Endodermal cell (in vitro differentiated cells): ENCODE data around the gene RALBP1. TPM values are rescaled to one million over a fixed set of nuclear protein-coding genes. Genes with fewer than 3 reads are reported as not detected.

ENCODE experiments used
- DNase-seq: peaks from one replicate; pipeline ENCODE4 v3.0.0-alpha.2; 2017
- H3K27ac ChIP-seq: 2 replicates; pipeline ENCODE4 v1.5.1; 2013; ENCODE audit warnings: mild to moderate bottlenecking, low read depth, low read length, moderate library complexity
- H3K27me3 ChIP-seq: 2 replicates; pipeline ENCODE4 v1.6.1; 2013; ENCODE audit warnings: mild to moderate bottlenecking, low read length, moderate library complexity; ENCODE audit not compliant: insufficient read depth, control insufficient read depth, poor library complexity, severe bottlenecking
- H3K36me3 ChIP-seq: 2 replicates; pipeline ENCODE4 v1.7.0; 2013; ENCODE audit warnings: mild to moderate bottlenecking, low read length, moderate library complexity; ENCODE audit not compliant: control insufficient read depth, insufficient read depth
- H3K4me1 ChIP-seq: one replicate; pipeline ENCODE4 v1.7.0; 2013; ENCODE audit warnings: low read length; ENCODE audit not compliant: control insufficient read depth, insufficient read depth
- H3K4me3 ChIP-seq: 2 replicates; pipeline ENCODE4 v1.5.1; 2013; ENCODE audit warnings: mild to moderate bottlenecking, low read length, moderate library complexity
- H3K9ac ChIP-seq: 2 replicates; pipeline ENCODE4 v1.6.1; 2013; ENCODE audit warnings: mild to moderate bottlenecking, low read length, moderate library complexity; ENCODE audit not compliant: poor library complexity, severe bottlenecking; ENCODE audit errors: extremely low read depth
- H3K9me3 ChIP-seq: 2 replicates; pipeline ENCODE4 v1.6.1; 2013; ENCODE audit warnings: mild to moderate bottlenecking, low read length, moderate library complexity; ENCODE audit not compliant: control insufficient read depth
- H3K27ac Mint-ChIP-seq: 2 replicates; pipeline ENCODE4 v1.8.0; 2020; ENCODE audit warnings: mixed read lengths
- H3K27me3 Mint-ChIP-seq: 2 replicates; pipeline ENCODE4 v1.8.0; 2021; ENCODE audit warnings: mild to moderate bottlenecking, mixed read lengths; ENCODE audit not compliant: insufficient read depth
- H3K36me3 Mint-ChIP-seq: 2 replicates; pipeline ENCODE4 v1.8.0; 2020; ENCODE audit warnings: low read depth, mixed read lengths
- H3K4me1 Mint-ChIP-seq: 2 replicates; pipeline ENCODE4 v1.8.0; 2020; ENCODE audit warnings: mixed read lengths
- H3K4me3 Mint-ChIP-seq: 2 replicates; pipeline ENCODE4 v1.8.0; 2020; ENCODE audit warnings: mild to moderate bottlenecking, moderate library complexity, mixed read lengths
- H3K9me3 Mint-ChIP-seq: 2 replicates; pipeline ENCODE4 v1.8.0; 2020; ENCODE audit warnings: mild to moderate bottlenecking, mixed read lengths
- WGBS, 2 experiments: methylation state at CpG; one replicate each; pipeline versions ENCODE4 v1.1.5 to v1.1.7; 2013; ENCODE audit warnings: missing lambda C conversion rate in 2 of 2, mixed read lengths in 1 of 2; ENCODE audit not compliant: insufficient coverage in 1 of 2, insufficient read length in 1 of 2; 5-methylcytosine and 5-hydroxymethylcytosine counted together
- total RNA-seq, 2 donors: library from RNA; stranded (reverse); fragmentation: NEBNext Ultra II Directional in 1 of 2; extraction: Animal tissue kit (Norgen Biotek cat#: 25700) in 1 of 2; gene quantifications; 2 replicates in 1 of 2; 3 replicates in 1 of 2; pipeline ENCODE4 v1.2.1, GENCODE V29; 2021
- TF ChIP-seq, protein P1 (sequence below): fragments of 200-600 bp; sonication (generic); conservative IDR thresholded peaks from 2 replicates; pipeline ENCODE4 v1.5.0; 2021; ENCODE audit warnings: antibody characterized with exemption, mild to moderate bottlenecking

RALBP1 gene
- total RNA-seq, 2 donors from 2014 or later: 60.5 to 64.9 TPM

- Histone ChIP-seq H3K9ac (no peak overlapping the region), H3K9me3 (peaks cover 40% of the 10 kb centered on the region), H3K27me3 (no peaks in the 10 kb centered on the region), H3K27ac (no peak overlapping the region), H3K4me1 (no peaks in the 10 kb centered on the region), H3K4me3 (no peak overlapping the region), H3K36me3 (peaks cover under 1% of the 10 kb centered on the region)
- Mint-ChIP-seq H3K27me3 (no peaks in the 10 kb centered on the region), H3K36me3 (peaks cover 31% of the 10 kb centered on the region), H3K4me3 (no peak overlapping the region), H3K27ac (no peak overlapping the region), H3K4me1 (peaks cover 9% of the 10 kb centered on the region), H3K9me3 (peaks cover 36% of the 10 kb centered on the region)
- DNase-seq: no peak
- TF ChIP-seq, protein P1, sequence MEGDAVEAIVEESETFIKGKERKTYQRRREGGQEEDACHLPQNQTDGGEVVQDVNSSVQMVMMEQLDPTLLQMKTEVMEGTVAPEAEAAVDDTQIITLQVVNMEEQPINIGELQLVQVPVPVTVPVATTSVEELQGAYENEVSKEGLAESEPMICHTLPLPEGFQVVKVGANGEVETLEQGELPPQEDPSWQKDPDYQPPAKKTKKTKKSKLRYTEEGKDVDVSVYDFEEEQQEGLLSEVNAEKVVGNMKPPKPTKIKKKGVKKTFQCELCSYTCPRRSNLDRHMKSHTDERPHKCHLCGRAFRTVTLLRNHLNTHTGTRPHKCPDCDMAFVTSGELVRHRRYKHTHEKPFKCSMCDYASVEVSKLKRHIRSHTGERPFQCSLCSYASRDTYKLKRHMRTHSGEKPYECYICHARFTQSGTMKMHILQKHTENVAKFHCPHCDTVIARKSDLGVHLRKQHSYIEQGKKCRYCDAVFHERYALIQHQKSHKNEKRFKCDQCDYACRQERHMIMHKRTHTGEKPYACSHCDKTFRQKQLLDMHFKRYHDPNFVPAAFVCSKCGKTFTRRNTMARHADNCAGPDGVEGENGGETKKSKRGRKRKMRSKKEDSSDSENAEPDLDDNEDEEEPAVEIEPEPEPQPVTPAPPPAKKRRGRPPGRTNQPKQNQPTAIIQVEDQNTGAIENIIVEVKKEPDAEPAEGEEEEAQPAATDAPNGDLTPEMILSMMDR: no peak
- 91 to 100% methylated on average over 1 of the region's 2 CpGs for WGBS, 2 experiments
Measured at GRCh38 chr18:9507565-9508088, 32.3 kb downstream of the RALBP1 start.

DNA sequence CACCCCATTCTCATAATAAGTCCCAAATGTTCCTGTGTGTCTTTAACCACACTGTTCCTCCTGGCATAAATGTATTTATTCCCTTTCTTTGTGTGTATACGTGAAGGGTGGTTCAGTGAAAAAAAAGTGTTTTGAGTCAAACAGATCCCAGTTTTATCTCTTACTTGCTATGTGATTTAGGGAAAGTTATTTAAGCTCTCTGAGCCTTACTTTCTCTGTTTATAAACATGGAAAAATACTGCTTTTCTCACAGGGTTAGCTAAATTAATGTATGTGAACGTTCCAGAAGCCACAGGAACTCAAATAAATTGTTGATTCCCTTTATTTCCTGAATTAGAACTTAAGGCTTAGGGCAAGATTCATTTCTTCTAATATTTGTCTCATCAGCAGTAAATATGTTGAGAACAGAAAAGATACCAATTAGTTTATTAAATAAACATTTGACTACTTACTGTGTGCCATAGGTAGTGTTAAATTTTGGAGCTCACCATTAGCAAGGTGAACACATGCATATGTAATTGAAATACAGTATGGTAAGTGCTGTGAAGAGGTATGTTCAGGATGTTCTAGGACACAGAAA lies 33.2 kb downstream of the RALBP1 start:
- Mint-ChIP-seq H3K27ac (no peak overlapping the region), H3K27me3 (no peaks in the 10 kb centered on the region), H3K4me1 (peaks cover 9% of the 10 kb centered on the region), H3K36me3 (peaks cover 29% of the 10 kb centered on the region), H3K4me3 (no peak overlapping the region), H3K9me3 (peaks cover 27% of the 10 kb centered on the region)
- no peak for DNase-seq
- no peaks in the 10 kb centered on the region for H3K27me3 ChIP-seq
- H3K4me1 ChIP-seq: no peaks in the 10 kb centered on the region
- peaks cover 31% of the 10 kb centered on the region for H3K9me3 ChIP-seq
- peaks cover 6% of the 10 kb centered on the region for H3K36me3 ChIP-seq
- WGBS, 2 experiments: 67 to 91% methylated on average over 1 to 2 of the region's 2 CpGs
- no peak overlapping the region for H3K4me3 ChIP-seq
- TF ChIP-seq, protein P1: no peak
- H3K27ac ChIP-seq: no peak overlapping the region
- H3K9ac ChIP-seq: no peak overlapping the region

DNA sequence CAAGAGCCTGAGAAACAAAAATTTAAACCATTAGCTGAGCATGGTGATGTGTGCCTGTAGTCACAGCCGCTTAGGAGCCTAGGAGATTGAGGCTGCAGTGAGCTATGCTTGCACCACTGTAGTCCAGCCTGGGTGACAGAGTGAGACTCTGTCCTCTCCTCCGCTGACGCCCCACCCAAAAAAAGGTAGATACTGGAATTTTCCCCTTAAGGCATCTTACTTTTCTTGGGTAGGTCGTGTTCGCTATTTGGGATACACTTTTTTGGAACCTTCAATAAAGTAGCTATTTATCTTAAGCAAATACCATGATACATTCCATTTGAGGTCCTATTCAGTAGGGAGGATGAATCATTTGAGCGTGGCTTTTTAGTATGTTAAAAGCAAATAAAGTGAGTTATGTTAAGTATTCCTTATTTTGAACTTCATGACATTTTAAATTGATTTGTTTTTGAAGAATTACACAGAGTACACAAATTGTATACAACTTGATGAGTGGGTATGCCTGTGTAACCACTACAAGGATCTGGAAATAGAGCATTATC lies 38.7 kb downstream of the RALBP1 start:
- 96 to 98% methylated on average over 4 to 6 of the region's 6 CpGs for WGBS, 2 experiments
- TF ChIP-seq, protein P1: no peak
- no peaks in the 10 kb centered on the region for H3K9me3 ChIP-seq
- H3K4me1 ChIP-seq: no peaks in the 10 kb centered on the region
- no peak overlapping the region for H3K27ac Mint-ChIP-seq
- peaks cover 40% of the 10 kb centered on the region for H3K36me3 Mint-ChIP-seq
- no peaks in the 10 kb centered on the region for H3K9me3 Mint-ChIP-seq
- DNase-seq: no peak
- H3K27me3 Mint-ChIP-seq: no peaks in the 10 kb centered on the region
- H3K4me1 Mint-ChIP-seq: no peaks in the 10 kb centered on the region
- H3K36me3 ChIP-seq: peaks cover 35% of the 10 kb centered on the region
- no peaks in the 10 kb centered on the region for H3K27me3 ChIP-seq
- H3K27ac ChIP-seq: no peak overlapping the region
- H3K4me3 ChIP-seq: no peak overlapping the region
- H3K4me3 Mint-ChIP-seq: no peak overlapping the region
- H3K9ac ChIP-seq: no peak overlapping the region
